Prostate gland (tissue), 1 donor: ENCODE data around the gene ECEL1.

ENCODE experiments used
- POLR2A ChIP-seq: fragments of 450-650 bp; IDR thresholded peaks from one replicate; pipeline ENCODE4 v1.6.1; 2016; ENCODE audit warnings: antibody characterized with exemption, mild to moderate bottlenecking
- POLR2AphosphoS5 ChIP-seq: sonication (generic); formaldehyde crosslinking; IDR thresholded peaks from one replicate; pipeline ENCODE4 v1.6.1; 2017; ENCODE audit warnings: antibody characterized with exemption

DNA sequence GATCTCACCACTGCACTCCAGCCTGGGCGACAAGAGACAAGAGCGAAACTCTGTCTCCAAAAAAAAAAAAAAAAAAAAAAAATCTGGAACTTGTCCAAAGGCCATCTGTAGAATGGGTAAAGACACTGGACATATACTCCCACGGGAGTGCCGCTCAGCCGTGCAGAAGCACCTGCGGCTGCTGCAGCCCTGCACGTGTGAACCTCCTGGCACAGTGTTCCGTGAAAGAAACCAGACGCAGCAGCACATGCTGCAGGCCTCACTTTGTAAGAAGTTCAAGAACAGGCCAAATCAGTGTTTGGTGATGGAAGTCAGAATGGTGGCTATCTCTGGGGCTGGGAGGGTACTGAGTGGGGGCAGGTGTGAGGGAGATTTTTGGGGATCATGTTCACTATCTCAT, 44.8 kb upstream of the ECEL1 start:
- no peak for TF ChIP-seq POLR2AphosphoS5
- no peak for TF ChIP-seq POLR2A
